HG03460 (cell line): ENCODE measurements around the gene RNF168.
"Not testable (repeated sequence)": the region's sequence is repeated elsewhere in the genome, so short reads cannot be mapped to it uniquely, and the experiment has no call there.

Experiments
- ATAC-seq: cut with Tn5 transposase; IDR thresholded peaks from one replicate; pipeline ENCODE4 v1.9.1; 2021; ENCODE audit not compliant: unreplicated experiment

The RNF168 gene, protein sequence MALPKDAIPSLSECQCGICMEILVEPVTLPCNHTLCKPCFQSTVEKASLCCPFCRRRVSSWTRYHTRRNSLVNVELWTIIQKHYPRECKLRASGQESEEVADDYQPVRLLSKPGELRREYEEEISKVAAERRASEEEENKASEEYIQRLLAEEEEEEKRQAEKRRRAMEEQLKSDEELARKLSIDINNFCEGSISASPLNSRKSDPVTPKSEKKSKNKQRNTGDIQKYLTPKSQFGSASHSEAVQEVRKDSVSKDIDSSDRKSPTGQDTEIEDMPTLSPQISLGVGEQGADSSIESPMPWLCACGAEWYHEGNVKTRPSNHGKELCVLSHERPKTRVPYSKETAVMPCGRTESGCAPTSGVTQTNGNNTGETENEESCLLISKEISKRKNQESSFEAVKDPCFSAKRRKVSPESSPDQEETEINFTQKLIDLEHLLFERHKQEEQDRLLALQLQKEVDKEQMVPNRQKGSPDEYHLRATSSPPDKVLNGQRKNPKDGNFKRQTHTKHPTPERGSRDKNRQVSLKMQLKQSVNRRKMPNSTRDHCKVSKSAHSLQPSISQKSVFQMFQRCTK

DNA sequence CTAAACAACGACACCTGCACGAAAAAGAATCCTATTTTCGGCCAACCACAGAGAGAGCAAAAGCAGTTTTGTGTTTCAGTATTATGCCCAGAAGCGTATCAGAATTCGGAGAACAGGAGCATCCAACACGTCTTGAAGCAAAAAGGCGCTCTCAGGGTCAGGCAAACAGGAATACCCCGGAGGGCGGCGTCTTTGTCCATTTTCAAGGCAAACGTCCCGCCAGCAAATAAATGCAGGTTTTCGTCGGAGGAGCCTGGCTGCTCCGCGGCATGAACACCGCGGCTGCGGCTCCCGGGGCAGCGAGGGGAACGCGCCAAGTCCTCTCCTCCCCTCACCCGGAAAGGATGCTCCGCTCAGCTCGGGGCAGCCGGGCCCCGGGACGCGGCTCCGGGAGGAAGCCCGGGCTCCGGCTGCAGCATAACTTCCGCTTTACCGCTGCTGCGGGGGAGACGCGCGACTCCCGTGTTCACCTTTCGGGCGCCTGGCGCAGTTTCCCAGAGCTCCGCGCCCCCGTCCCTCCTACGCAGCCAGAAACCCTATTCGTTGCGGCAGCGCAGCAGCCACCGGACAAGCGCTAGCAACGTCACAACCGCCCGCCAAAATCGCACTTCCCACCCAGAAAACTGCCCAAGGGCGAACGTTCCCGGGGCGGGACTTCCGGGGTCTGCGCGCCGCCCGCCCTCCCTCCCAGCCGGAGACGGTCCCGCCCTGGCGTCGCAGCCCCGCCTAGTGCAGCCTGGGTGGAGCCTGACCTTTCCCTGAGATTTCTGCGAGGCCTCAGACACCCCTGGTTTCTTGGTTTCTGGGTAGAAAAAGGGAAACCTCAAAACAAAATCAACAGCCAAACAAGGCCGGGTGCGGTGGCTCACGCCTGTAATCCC is at the start of gene RNF168:
Gene RNF168, minus strand, starts transcription at position 573 of the 881 bp plus-strand sequence. CDS start 595 bp downstream, outside the sequence.
- ATAC-seq = peak; percentile 71

DNA sequence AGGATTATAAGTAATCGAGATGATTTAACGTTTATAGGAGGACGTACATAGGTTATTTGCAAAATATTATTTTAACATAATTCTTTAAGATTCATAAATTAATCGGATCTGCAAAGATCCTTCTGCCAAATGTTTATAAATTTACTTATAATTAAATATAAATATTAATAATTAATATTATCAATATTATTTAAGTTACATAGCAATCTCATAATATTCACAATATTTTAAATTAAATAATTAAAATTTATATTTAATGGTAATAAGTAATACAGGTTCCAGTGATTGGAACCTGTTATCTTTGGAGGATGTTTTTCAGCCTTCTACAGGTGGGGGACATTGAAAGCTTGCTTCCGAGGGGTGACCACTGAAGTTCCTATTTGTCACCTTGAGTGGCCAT is 48.7 kb upstream of the RNF168 start:
- ATAC-seq = no peak

- ATAC-seq = not testable (repeated sequence)
These were observed 46.6 kb upstream of the RNF168 start for GRCh38 chr3:196550172-196550571.

DNA sequence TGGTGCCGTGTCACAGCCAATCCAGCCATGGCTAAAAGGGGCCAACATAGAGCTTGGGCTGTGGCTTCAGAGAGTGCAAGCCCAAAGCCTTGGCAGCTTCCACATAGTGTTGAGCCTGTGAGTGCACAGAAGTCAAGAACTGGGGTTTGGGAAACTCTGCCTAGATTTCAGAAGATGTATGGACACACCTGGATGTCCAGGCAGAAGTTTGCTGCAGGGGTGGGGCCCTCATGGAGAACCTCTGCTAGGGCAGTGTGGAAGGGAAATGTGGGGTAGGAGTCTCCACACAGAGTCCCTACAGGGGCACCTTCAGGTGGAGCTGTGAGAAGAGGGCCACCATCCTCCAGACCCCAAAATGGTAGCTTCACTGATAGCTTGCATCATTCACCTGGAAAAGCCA is 45.7 kb upstream of the RNF168 start:
- not testable (repeated sequence) for ATAC-seq

GRCh38 chr3:196547067-196547466 is 43.5 kb upstream of the RNF168 start:
- no peak for ATAC-seq

DNA sequence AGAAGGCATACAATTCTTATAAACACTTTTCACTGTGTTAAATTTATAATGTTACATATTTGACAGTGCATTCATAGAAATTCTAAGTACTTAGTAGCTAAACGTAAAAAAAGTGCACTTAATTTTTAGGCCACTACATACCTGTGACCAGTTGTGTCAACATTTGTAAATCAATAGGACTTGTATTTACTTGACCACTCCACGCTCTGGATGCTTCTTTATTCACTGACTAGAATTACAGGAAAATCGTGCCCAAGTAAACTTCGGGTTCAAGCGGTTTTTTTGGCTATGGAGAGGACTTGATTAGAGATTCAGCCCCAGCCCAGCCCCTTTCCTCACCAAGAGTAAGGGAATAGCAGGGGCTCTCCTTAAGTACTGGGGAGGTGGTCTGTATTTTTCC is 43.0 kb upstream of the RNF168 start:
- ATAC-seq = no peak

DNA sequence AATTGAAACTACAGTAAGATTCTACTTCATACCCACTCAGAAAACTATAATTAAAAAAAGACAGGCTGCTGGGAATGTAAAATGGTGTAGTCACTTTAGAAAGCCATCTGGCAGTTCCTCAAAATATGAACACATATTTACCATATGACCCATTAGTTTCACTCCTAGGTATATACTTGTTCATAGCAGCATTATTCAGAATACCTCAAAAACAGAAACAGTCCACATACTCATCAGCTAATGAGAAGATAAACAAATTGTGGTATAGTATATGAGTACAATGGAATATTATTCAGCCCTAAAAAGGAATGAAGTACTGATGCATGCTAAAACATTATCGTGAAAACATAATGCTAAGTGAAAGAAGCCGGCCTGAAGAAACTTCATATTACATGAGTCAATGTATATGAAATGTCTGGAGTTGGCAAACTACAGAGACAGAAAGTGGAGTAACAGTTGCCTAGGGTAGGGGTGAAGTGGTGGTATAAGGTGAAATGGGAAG is 41.0 kb upstream of the RNF168 start:
- ATAC-seq = no peak

GRCh38 chr3:196541684-196542445 is 38.3 kb upstream of the RNF168 start:
- ATAC-seq = no peak

DNA sequence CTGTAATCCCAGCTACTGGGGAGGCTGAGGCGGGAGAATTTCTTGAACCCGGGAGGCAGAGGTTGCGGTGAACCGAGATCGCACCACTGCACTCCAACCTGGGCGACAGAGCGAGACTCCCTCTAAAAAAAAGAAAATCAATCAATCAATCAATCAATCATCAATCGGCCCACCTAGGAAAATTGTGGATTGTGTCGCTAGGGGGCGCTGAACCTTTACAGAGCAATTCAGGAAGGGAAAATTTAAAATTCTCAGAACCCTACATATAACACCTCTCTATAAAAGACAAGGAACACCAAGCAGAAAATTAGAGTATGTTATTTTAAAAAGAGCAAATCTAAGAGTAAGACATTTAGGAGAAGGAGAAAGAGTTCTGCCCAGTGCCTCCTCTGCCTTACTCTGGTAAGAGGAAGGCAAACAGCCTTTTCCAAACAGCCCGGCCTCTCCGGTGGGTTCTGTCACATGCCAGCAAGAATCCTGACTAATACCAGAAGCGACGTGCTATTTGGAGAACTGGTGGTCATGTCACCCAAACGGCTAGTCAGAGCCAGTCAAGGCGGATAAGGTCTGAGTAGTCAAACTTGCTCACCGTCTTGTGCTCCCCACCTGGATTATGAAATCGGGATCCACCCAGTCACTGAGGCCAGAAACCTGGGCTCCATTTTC is 33.9 kb upstream of the RNF168 start:
- no peak for ATAC-seq

- ATAC-seq = no peak
These were observed 29.7 kb upstream of the RNF168 start for GRCh38 chr3:196533260-196533681.

GRCh38 chr3:196531418-196531817 is 27.9 kb upstream of the RNF168 start:
- ATAC-seq = no peak

GRCh38 chr3:196528639-196529233 is 25.2 kb upstream of the RNF168 start:
- ATAC-seq = peak; percentile 80

DNA sequence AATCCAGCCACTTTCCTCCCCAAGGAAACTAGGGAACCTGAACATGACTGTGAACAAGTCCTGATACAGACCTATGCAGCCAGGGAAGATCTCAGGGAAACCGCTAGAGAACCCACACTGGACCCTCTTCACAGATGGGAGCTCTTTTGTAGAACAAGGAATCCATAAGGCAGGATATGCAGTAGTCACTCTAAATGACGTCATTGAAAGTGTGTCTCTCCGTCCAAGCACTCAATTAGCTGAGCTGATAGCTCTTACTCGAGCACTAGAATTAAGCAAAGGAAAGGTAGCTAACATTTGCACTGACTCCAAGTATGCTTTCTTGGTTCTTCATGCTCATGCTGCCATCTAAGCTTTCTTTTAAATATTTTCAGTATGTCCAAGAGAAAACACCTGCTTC is 21.6 kb upstream of the RNF168 start:
- ATAC-seq = no peak

DNA sequence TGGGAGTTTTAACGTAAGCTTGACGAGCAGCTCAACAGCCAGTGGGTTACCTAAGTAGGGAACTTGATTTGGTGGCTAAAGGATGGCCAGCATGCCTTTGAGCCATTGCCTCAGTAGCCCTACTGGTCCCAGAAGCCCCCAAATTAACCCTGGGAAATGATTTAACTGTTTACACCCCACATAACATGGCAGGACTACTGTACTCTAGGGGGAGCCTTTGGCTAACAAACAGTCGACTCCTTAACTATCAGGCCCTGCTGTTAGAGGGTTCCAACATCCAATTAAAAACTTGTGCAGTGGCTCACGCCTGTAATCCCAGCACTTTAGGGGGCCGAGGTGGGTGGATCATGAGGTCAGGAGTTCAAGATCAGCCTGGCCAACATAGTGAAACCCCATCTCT is 21.0 kb upstream of the RNF168 start:
- no peak for ATAC-seq

DNA sequence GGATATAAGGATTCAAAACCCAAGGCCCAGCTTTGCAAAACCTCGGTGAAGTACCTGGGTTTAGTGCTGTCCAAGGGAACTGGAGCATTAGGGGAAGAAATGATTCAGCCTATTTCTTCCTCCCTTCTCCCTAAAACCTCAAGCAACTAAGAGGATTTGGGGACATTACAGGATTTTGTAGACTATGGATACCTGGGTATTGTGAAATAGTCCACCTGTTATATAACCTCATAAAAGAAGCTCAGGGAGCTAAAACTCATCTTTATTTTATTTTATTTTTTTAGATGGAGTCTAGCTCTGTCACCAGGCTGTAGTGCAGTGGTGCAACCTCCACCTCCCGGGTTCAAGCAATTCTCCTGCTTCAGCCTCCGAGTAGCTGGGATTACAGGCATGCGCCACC is 20.3 kb upstream of the RNF168 start:
- no peak for ATAC-seq

DNA sequence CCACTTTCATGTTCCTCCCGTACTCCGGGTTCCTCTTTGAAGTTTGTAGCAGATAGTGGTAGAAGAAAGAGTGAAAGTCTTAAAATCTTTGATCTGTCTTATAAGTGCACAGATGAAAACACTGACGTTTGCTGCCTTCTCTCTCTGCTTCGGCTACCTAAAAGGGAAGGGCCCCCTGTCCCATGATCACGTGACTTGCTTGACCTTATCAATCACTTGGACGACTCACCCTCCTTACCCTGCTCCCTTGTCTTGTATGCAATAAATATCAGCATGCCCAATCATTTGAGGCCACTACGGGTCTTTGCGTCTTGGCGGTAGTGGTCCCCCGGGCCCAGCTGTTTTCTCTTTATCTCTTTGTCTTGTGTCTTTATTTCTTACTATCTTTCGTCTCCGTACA is 17.7 kb upstream of the RNF168 start:
- ATAC-seq = not testable (repeated sequence)

DNA sequence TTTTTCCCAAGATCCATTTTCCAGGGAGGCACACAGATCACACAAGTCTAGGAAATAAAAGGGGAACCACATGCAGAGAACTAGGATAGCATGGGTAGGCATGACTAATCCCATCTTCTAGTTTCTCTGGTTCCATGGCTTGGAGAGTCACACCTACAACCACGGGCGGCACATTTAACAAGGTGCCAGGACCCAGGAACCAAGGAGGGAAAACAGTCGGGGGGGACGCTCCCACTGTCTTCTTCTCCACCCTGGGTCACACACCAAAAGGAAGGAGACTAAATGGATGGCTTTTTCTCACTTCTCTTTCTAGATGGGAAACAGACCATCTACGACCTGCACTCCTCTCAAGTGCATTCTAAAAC is 16.1 kb upstream of the RNF168 start:
- ATAC-seq = no peak

- no peak for ATAC-seq
These were observed 15.6 kb upstream of the RNF168 start for GRCh38 chr3:196518966-196519717.

GRCh38 chr3:196517919-196518318 is 14.4 kb upstream of the RNF168 start:
- no peak for ATAC-seq
